ENCODE data around the gene RNF115.
A peak's percentile ranks its signal among the peaks of the same experiment; 100 is the strongest.

RNF115 gene

DNA sequence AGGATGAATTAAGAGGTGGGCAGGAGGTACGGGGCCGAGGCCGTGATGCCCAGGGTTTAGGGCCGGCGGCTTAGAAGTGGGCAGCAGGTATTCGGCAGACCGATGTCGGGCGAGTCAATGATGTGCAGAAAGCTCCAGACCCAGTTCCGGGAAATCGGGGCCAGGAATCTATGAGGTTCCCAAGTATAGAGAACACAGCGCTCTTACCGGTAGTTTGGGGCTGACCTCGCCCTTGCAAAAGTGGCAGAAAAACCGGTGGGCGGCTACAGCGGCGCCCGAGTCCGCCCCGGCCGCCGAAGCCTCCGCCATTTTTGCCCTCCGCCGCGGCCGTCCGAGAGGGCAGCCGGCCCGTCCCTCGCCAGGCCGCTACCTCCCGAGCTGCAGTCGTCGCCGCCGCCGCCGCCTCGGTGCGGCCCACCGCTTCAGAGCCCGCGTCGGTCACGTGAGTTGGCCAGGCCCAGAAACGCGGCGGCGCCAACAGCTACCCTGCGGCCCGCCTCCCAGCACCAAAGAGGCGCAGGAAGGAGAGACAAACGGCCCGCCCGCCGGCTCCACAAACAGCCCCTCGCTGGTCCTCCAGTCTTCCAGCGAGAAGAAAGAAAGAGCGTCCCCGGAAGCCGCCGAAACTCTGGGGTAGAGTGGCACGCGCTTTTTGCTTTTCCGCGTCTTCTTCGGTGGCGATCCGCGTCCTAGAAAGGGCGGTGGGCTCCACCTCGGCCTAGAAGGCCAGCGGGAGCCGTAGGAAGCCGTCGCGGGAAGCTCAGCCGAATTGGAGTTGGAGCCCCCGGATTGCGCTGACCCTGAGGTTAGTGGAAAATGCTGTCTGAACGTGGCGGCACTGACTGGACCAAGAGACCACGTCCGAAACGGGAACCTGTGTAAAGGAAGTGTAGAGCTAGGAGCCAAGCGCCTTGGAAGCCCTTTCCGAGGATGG lies at the start of gene RNF115, which contains the start of gene POLR3C:
Gene RNF115, minus strand, starts transcription at position 531 of the 934 bp plus-strand sequence. Its CDS starts 222 bp downstream, at position 309.
Gene POLR3C, plus strand, starts transcription at position 636 of the 934 bp plus-strand sequence. CDS start 1,577 bp downstream, outside the sequence.
- Histone ChIP-seq H3K4me3 (ENCODE audit: low read length) (peak within 1 kb of the TSS; percentile 76), H2AFZ (ENCODE audit: low read depth, low read length) (peak within 1 kb of the TSS; percentile 76), H3K9me3 (ENCODE audit: low read length) (no peaks in the 10 kb centered on the region), H3K4me1 (ENCODE audit: insufficient read depth, low read length) (peaks cover 9% of the 10 kb centered on the region), H3K36me3 (ENCODE audit: insufficient read depth, low read length) (peaks cover 32% of the 10 kb centered on the region), H3K27me3 (ENCODE audit: insufficient read depth, low read length) (no peaks in the 10 kb centered on the region)

DNA sequence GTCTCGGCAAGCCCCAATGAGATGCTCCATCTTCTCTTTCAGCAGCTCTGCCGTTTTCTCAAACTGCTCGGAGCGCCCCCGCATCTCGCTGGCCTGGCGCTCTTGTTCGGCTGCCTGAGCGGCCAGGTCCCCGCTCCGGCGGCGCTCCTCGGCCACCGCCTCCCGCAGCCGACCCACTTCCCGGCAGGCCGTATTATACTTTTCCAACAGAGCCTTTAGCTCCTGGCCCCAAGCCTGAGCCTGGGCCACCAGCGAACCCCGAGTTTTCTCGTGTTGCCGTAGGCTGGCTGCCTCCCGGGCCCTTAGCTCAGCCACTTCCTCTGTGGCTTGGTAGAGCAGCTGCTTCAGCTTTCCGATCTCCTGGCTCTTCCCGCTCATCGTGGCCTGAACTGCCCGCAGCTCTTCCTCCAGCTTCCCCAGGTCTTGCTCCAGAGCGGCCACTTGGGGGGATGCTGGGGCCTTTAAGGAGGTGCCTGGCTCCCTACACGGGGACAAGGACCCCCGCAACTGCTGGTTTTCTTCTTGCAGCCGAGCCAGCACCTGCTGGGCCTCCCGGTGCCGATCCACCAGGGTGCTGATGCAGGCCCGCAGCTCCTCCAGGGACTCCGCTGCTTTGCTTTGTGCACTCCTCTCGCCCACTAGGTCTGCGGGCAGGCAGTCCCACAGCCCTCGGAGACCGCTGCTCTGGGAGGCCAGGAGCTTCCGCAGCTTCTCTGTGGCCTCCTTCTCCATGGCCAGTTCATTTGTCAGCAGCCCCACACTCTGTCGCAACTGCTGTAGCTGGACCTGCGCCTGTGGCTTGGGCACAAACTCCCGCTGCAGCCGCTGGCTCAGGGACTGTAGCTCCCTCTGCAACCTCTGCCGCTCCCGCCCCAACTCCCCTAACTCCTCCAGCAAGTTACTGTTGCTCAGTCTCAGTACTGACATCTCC lies 48.4 kb upstream of the RNF115 start:
- H3K27me3 ChIP-seq (ENCODE audit: insufficient read depth, low read length), result peaks cover 45% of the 10 kb centered on the region

DNA sequence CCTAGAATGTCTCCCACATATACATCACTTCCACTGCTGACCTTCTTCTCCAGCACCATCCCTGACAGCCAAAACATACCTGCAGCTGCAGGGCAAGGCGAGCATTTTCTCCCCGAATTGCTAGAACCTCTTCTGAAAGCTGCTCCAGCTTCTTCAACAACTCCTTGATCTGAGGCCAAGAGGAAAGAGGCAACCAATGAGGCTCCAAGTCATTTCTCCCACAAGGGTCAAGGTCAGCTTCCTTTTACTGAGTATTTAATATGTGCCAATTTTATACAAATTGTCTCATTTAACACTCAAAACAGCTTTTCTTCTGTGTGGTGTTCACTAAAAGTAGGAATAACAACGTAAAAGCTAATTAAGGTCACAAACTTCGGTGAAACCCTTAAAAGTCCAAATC lies 44.3 kb upstream of the RNF115 start:
- no peak overlapping the region for H2AFZ ChIP-seq (ENCODE audit: low read depth, low read length)
- H3K9me3 ChIP-seq (ENCODE audit: low read length), result peaks cover under 1% of the 10 kb centered on the region
- H3K4me1 ChIP-seq (ENCODE audit: insufficient read depth, low read length), result peaks cover 3% of the 10 kb centered on the region
- H3K27me3 ChIP-seq (ENCODE audit: insufficient read depth, low read length), result peaks cover 19% of the 10 kb centered on the region
- no peaks in the 10 kb centered on the region for H3K36me3 ChIP-seq (ENCODE audit: insufficient read depth, low read length)
- no peak overlapping the region for H3K4me3 ChIP-seq (ENCODE audit: low read length)

More for the DNA sequence above, 48.4 kb upstream of the RNF115 start:
- H3K9me3 ChIP-seq (ENCODE audit: low read length), result peaks cover 5% of the 10 kb centered on the region
- H3K4me1 ChIP-seq (ENCODE audit: insufficient read depth, low read length), result peaks cover 3% of the 10 kb centered on the region
- H3K4me3 ChIP-seq (ENCODE audit: low read length), result peak overlapping the region; percentile 37
- no peaks in the 10 kb centered on the region for H3K36me3 ChIP-seq (ENCODE audit: insufficient read depth, low read length)
- peak overlapping the region; percentile 47 for H2AFZ ChIP-seq (ENCODE audit: low read depth, low read length)

DNA sequence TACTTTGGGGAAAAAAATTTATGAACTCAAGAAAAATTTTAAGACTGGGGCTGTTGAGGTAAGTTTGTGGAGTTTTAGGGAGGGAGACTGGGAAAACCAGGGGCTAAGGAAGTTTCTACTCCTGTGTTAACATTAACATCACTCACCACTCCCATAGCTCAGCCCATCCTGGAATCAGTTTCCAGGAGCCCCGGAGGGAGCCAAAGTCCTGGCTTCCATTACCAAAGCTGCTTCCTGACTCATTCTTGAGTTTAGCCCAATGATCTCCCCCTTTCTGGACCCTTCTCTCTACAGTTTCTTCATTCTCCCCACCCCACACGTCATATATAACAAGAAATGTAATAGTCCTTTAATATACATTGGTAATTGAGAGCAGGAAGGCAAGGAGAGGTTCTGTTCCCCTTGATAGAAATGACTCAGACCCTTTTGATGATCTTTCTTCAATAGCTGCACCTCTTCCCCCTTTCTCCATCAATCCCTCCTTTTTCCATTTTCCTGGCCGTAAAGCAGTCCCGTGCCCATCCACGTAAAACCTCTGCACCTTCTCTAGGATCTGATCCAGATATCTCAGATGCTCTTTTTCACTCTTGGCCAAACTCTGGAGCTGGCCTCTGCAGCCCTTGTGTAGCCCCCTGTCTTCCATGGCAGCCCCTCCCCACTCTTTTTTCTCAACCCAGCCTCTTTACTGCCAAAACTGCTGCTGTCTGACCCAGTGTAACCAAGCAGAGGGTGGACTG lies 39.6 kb upstream of the RNF115 start:
- Histone ChIP-seq H2AFZ (ENCODE audit: low read depth, low read length) (no peak overlapping the region), H3K9me3 (ENCODE audit: low read length) (no peaks in the 10 kb centered on the region), H3K36me3 (ENCODE audit: insufficient read depth, low read length) (no peaks in the 10 kb centered on the region), H3K4me3 (ENCODE audit: low read length) (no peak overlapping the region), H3K27me3 (ENCODE audit: insufficient read depth, low read length) (no peaks in the 10 kb centered on the region), H3K4me1 (ENCODE audit: insufficient read depth, low read length) (peaks cover 4% of the 10 kb centered on the region)

DNA sequence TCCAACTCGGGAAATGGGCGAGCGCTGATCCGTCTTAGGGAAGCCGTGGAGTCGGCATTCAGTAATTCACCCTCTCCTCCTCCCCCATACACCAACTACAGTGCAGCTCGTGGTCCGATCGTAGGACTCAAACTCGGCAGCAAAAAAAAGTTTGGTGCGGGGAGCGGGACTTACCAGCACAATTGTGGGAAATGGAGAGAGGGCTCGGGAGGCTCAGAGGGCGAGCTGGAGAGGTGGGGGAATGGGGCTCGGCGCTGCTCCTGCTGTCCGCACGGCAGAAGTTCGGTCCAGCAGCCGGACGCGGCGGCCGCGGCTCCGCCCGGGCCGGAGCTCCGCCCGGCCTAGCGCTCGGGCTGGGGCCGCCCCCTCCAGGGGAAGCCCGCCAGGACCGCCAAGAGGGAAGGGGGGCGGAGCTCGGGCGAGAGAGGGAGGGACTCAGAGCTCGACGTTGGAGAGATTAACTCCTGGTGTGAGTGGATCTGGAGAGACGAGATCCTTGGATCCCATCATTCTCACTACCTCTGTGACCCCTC lies 35.7 kb upstream of the RNF115 start:
- peaks cover 10% of the 10 kb centered on the region for H3K4me1 ChIP-seq (ENCODE audit: insufficient read depth, low read length)
- no peaks in the 10 kb centered on the region for H3K27me3 ChIP-seq (ENCODE audit: insufficient read depth, low read length)
- H3K36me3 ChIP-seq (ENCODE audit: insufficient read depth, low read length), result peaks cover 23% of the 10 kb centered on the region
- no peaks in the 10 kb centered on the region for H3K9me3 ChIP-seq (ENCODE audit: low read length)
- peak overlapping the region; percentile 77 for H3K4me3 ChIP-seq (ENCODE audit: low read length)
- H2AFZ ChIP-seq (ENCODE audit: low read depth, low read length), result peak overlapping the region; percentile 79

DNA sequence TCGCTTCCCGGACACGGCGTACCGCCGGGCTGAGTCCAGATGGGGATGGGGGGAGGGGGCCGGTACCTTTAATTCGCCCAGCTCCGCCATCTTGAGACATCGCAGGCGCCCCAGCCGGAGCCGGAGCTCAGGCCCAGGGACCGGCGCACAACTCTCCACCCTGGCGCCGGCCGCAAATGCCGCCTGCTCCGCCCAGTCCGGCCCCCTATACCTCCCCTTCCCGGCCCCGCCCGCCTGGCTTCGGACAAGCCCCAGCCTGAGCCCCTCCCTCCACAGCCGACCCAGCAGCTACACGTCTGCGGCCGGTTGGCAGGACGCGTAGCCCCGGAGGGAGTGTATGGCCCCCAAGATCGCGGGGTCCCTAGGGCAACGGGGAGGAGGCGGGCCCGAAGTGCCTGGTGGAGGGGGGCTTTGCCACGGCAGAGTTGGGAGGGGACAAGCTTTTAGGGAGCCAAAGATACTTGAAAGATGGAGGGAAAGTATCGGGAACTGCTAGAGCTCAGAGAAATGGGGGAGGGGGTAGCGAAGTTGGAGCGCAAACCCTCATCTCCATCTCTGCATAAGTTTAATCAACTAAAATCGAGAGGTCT lies 35.1 kb upstream of the RNF115 start, which contains the start of gene PIAS3:
Gene PIAS3, minus strand, starts transcription at position 181 of the 590 bp plus-strand sequence. Its CDS starts 91 bp downstream, at position 90.
- Histone ChIP-seq H2AFZ (ENCODE audit: low read depth, low read length) (peak within 1 kb of the TSS; percentile 79), H3K4me1 (ENCODE audit: insufficient read depth, low read length) (peaks cover 10% of the 10 kb centered on the region), H3K4me3 (ENCODE audit: low read length) (peak within 1 kb of the TSS; percentile 77), H3K9me3 (ENCODE audit: low read length) (no peaks in the 10 kb centered on the region), H3K27me3 (ENCODE audit: insufficient read depth, low read length) (no peaks in the 10 kb centered on the region), H3K36me3 (ENCODE audit: insufficient read depth, low read length) (peaks cover 27% of the 10 kb centered on the region)

DNA sequence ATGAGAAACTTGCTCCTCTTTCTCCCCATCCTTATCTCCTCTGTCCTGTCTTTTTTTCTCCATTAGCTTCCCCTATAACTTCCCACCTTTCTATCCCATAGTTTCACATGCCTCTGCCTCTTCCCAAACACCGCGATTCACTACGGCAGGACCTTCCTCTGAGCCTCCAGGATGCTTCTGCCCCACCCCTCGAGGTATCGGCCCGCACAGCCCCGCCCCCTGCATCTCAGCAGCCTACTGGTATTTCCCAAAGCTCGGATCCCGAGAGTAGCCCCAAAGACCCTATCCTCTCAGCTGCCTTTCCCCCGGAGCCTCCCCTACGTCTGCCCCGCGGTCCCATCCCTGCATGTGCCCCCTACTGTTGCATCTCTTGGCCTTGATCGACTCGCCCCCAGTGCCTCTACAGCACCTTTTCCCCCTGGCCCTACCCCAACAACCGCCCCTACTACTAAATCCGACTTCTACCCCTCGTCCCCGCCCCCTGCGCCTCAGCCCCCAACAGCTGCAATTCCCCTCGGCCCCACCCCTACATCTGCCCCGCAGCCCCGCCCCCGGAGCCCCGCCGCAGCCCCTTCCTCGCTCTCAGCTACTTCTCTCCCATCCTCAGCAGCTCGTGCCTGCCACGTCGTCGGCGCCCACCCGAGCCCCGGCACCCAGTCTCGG lies 34.5 kb upstream of the RNF115 start:
- Histone ChIP-seq H2AFZ (ENCODE audit: low read depth, low read length) (peak overlapping the region; percentile 79), H3K9me3 (ENCODE audit: low read length) (no peaks in the 10 kb centered on the region), H3K4me1 (ENCODE audit: insufficient read depth, low read length) (peaks cover 10% of the 10 kb centered on the region), H3K4me3 (ENCODE audit: low read length) (peak overlapping the region; percentile 77), H3K27me3 (ENCODE audit: insufficient read depth, low read length) (no peaks in the 10 kb centered on the region), H3K36me3 (ENCODE audit: insufficient read depth, low read length) (peaks cover 33% of the 10 kb centered on the region)

DNA sequence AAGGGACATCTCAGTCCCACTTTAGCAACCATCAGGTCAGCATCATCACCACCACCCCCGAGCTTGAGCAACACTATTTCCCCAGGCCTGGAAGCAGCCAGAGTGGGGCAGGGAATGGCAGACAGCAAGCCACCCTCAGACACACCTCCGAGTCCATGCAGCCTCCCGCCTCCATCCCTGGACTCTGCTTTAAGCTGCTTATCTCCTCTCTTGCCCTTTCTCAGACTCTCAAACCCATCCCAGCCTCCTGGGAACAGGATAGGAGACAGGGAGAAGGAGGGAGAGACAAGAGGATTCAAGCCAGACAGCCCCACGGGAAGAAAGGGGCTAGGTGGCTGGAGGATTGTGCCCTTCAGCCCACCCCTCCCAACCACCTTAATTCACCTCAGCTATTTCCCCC lies 33.3 kb upstream of the RNF115 start:
- H3K4me3 ChIP-seq (ENCODE audit: low read length), result peak overlapping the region; percentile 77
- no peaks in the 10 kb centered on the region for H3K9me3 ChIP-seq (ENCODE audit: low read length)
- H3K36me3 ChIP-seq (ENCODE audit: insufficient read depth, low read length), result peaks cover 41% of the 10 kb centered on the region
- H2AFZ ChIP-seq (ENCODE audit: low read depth, low read length), result no peak overlapping the region
- no peaks in the 10 kb centered on the region for H3K27me3 ChIP-seq (ENCODE audit: insufficient read depth, low read length)
- peaks cover 10% of the 10 kb centered on the region for H3K4me1 ChIP-seq (ENCODE audit: insufficient read depth, low read length)

DNA sequence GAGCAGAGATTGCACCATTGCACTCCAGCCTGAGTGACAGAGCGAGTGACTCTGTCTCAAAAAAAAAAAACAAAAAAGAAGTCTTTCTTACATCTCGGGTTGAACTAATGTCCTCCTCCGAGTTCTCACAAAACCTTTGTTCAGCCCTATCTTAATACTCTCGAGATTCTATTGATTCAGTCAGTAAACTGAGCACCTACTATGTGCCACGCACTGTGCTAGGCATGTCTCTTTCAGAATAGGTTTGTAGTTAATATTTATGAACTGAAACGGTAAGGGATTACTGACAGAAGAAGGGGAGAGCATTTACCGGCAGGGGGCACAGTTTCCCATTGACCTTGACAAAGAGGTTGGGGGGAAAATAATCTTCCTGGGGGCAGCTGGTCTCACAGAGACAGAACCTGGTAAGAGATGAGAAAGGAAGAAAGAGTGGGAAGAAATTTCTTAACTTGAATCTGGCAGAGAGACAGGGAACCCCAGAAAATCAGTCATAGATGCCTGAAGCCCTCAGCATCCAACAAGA lies 31.6 kb upstream of the RNF115 start:
- no peaks in the 10 kb centered on the region for H3K9me3 ChIP-seq (ENCODE audit: low read length)
- H3K4me3 ChIP-seq (ENCODE audit: low read length), result no peak overlapping the region
- H3K36me3 ChIP-seq (ENCODE audit: insufficient read depth, low read length), result peaks cover 54% of the 10 kb centered on the region
- H3K27me3 ChIP-seq (ENCODE audit: insufficient read depth, low read length), result no peaks in the 10 kb centered on the region
- no peak overlapping the region for H2AFZ ChIP-seq (ENCODE audit: low read depth, low read length)
- peaks cover 10% of the 10 kb centered on the region for H3K4me1 ChIP-seq (ENCODE audit: insufficient read depth, low read length)

DNA sequence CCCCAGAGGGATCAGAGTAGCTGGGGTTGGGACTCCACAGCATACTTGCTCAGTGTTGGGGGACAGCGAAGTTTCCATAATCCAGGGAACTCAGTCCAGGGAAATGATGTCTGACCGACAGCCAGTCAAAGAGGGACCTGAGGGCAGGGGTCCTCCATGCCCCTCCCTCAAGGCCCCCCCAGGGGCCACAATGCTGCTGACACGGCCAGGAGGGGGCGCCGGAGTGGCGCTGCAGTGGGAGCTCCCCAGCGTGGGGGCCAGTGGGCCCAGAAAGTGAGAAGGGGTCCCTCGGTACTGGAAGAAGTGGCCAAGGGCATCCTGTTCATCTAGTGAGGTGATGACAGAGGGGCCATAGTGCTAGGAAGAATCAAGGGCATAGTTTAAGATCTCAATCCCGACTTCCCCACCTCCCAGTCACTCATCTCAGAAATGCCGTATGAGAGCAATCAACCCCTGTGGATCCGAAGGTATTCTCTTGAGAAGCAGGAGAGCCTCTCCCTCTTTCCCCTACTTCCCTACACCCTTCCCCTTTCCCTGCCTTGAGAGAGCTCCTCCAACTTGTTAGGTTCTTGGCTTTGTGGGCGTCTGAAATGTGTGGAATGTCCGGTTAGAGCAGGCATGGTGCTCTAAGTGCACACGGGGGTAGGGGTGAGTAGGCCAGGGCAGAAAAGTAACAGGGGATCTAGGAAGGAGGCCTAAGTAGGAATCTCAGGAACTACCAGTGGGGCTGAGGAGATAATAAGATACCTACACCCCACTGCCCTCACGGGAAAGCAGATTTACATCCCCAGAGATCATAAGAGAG lies 25.7 kb upstream of the RNF115 start:
- Histone ChIP-seq H3K27me3 (ENCODE audit: insufficient read depth, low read length) (no peaks in the 10 kb centered on the region), H3K36me3 (ENCODE audit: insufficient read depth, low read length) (peaks cover 59% of the 10 kb centered on the region), H3K4me1 (ENCODE audit: insufficient read depth, low read length) (peaks cover 3% of the 10 kb centered on the region), H2AFZ (ENCODE audit: low read depth, low read length) (no peak overlapping the region), H3K9me3 (ENCODE audit: low read length) (no peaks in the 10 kb centered on the region), H3K4me3 (ENCODE audit: low read length) (no peak overlapping the region)

DNA sequence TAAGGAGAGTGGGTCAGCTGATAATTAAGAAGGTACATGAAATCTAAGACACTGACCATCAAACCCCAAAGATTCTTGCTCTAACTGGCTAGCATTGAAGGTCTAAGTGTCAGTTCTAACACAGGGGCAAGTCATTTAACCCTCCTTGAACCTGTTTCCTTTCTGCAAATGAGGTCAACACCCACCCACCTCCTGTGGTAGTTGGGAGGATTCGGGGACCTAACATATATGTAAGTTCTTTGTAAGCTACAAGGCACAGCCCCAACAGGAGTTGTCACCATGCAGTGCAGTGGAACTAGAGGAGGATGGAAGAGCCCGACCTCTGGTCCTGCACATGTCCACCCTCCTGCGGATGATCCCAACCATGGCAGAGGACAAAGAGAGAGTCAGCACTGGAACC lies 23.9 kb upstream of the RNF115 start:
- Histone ChIP-seq H3K9me3 (ENCODE audit: low read length) (no peaks in the 10 kb centered on the region), H3K36me3 (ENCODE audit: insufficient read depth, low read length) (peaks cover 57% of the 10 kb centered on the region), H3K4me1 (ENCODE audit: insufficient read depth, low read length) (peaks cover 3% of the 10 kb centered on the region), H3K4me3 (ENCODE audit: low read length) (no peak overlapping the region), H3K27me3 (ENCODE audit: insufficient read depth, low read length) (no peaks in the 10 kb centered on the region), H2AFZ (ENCODE audit: low read depth, low read length) (no peak overlapping the region)
